Activated T-helper 1 cell treated with anti-CD3 and anti-CD28 coated beads, Interleukin-2, amount 50 U/mL, for 16 hours (primary cell): Measurements from ENCODE around the gene ZNF22.

ENCODE experiments used
- DNase-seq, 2 donors: peaks; one replicate each; pipeline ENCODE4 v3.0.0-alpha.2; 2020; ENCODE audit warnings: low read depth in 1 of 2, low spot score in 1 of 2

The ZNF22 gene

DNA sequence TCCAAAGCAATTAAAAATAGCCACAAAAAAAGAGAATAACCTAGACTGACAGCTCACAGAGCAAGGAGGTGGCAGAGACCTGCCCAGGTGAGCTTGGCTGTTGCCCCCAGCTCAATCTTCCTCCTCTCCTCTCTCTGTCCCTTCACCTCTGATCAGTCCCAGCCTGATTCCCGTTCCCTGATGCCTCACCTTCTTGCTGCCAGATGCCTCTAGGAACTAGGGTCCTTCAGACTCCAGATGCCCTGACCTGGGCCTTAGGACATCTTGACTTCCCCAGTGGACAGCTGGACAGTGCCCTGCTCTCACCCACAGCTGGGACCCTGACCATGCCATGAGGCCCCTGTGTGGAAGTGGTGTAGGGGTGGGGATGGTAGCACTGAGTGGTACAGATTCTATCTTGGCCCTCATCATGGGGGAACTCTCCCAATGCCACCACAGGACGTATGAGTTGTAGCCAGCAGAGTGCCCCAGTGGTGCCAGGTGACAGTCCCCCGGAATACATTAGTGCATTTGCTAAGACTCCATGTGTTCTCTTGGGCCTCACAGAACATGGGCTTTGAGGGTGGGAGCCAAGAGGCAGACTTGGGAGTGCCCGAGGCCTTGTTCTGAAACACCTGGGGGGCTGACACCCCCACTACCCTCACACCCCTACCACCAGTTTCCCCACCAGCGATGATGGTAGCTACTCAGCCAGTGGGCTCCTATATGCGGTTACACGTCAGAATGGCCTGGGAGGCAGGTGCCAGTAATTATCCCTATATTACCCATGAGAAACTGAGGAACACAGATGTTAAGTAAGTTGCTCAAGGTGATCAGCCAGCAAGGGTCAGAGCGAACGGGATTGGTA, 24.1 kb upstream of the ZNF22 start:
- DNase-seq, result no peak

DNA sequence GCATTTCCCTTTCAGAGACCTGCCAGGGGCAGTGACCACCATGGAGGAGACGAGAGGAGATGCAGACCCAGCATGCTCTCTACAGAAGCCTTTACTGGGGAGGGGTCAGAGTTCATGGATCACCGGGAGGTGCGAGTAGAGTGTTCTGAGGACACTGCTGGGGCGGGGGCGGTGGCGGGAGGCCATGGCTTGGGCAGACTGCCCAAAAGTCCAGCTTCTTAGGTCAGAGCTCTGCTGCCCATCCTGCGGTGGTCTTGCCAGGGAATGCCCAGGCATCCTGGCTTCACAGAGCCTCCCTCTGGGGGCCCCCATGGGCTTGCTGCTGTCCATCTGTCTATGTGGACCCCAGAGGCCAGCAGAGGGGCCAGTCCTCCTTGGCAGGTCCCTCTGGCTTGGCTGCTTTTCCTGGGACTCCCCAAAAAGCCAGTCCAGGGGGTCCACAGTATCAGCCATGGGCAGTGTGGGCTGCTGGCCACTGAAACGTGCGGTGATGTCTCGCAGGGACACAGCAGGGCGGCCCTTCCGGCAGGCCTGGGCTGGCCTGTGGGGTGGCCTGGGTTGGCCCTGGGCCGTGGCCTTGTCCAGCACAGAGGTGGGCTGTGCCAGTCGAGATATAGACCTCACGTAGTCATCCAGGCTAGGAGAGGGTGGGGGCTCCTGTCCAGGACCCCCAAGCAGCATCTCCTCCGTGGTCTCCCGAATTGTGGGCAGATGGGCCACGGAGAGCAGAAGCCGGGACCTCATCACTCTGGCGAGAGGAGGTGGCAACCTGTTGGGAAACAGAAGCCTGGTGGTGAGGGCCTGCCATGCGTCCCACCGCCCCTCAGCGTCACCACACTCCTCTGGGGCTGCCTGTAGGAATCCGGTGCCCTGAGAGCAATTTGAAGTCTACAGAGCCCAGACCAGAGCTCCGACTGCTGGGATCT, 23.2 kb upstream of the ZNF22 start:
- no peak for DNase-seq

DNA sequence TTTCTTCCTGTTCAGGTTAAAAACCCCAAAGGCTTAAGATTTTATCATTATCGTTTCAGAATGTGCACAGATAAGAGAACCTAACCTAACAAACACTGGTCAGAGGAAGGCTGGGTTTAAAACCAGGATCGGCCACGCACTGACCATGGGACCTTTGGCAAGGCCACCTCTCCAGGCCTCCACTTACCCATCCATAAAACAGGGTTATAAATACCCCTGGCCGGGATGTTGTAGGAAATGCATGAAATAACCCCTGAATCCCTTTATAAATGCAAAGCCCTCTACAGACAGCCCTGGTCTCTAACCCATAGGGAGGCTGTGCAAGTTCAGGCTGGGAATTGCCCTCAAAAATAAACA, 22.5 kb upstream of the ZNF22 start:
- no peak for DNase-seq

DNA sequence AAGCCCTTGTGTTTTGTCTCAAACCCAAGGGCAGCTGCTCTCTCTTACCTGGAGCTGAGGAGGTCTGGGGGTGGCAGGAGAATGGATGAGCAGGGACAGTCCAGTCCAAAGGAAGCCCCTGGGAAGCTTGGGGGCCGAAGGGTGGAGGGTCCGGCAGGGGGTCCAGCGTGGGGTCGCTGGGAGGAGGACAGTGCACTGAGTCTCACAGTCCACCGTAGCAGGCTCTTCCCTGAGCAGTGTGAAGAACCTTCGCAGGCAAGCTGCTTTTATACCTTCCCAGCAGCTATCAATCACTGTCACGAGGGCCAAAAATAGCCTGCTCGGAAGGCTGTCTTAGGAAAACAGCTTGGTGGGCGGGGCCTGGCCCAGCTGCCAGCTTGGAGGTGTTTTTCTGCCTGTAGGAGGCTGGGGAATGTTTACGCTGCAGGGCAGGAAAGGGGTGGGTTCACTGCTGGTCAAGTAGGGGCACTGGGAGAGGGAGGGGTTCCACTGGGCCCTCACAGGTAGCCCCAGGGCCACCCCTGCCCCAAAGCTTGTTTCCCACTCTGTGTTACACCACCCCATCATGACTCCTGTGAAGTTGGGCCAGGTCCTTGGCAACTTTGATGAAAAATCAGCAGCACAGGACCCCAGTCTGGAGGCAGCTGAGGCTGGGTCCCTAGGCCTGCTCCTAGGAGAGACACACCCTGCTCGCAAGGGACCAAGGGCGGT, 22.0 kb upstream of the ZNF22 start, which contains the start of gene DEPP1:
Gene DEPP1 (minus strand): TSS at position 240 of the 711 bp plus-strand sequence. CDS start 779 bp downstream, outside the sequence.
- no peak for DNase-seq

DNA sequence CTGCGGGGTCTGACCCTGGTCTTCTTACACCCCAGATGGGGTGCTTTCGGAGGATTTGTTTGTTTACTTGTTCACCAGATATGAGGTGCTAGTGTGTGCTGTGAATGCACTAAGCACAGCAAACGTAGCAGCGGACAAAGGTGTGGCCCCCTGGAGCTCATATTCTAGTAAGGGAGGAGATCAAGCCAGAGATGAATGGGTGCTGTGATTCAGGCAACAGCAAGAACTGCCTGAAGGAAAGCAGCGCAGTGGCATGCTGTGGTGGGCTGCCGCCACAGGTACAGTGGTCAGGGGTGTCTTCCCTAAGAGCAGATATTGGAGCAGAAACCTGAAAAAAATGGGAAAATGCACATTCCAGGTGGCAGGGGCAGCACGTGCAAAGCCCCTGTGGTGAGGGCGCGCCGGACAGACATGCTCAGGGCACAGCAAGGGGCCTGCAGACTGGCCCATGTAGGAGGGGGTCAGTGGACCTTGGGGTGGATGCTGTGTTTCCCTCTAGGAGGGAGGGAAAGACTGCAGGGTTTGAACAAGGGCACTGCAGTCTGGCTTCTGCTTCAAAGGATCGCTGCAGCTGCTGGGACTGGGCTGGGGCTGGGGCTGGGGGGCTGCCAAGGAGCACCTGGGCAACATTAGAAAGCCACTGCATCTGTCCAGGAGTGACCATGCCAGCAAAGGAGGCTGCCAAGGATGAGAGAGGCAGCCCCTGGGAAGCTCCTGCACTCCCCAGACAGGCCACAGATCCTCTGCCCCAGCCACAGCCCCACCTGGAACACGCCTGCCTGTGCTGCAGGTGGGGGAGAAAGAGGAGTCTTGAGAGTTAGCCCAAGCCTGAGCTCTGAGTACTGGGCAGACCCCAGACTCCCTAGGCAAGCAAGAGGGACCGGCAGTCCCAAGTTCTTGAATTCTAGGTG, 21.2 kb upstream of the ZNF22 start:
- no peak for DNase-seq

DNA sequence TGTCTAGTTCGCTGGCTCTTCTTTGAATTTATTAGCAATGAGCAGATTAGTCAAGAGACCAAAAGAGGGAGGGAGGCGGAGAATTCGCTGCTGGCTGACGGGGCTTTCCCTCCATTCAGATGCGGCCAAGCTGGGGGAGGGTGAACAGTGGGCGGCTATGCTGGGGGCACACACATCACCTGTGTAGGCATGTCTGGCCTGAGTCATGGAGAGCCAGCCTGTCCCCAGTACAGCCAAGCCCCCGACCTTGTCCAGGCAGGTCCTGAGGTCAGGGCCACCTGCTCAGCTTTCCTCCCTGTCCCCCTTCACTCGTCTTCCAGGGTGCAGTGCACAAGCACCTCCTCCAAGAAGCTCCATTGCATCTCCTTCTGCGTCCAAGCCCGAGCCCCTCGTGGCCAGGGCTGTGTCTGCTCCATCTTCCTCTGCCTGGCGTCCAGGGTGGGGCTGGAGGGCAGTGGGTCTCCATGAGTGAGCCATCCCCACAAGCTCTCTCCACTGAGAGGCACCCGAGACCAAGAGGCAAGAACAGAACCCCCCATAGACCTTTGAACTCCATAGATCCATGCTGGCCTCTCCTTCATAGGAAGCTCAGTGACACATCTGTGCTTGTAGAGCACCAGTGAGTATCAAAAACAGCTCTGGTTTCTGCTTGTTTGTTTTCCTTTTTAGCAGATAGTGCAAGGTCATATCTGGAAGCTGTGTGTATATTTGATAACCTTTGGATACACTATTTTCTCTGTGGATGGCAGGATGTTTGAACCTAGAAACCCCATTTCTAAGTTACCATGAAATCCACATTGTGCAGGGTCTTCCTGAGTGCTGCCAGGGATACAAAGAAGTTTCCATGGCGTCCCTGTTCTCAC, 20.2 kb upstream of the ZNF22 start:
- no peak for DNase-seq

DNA sequence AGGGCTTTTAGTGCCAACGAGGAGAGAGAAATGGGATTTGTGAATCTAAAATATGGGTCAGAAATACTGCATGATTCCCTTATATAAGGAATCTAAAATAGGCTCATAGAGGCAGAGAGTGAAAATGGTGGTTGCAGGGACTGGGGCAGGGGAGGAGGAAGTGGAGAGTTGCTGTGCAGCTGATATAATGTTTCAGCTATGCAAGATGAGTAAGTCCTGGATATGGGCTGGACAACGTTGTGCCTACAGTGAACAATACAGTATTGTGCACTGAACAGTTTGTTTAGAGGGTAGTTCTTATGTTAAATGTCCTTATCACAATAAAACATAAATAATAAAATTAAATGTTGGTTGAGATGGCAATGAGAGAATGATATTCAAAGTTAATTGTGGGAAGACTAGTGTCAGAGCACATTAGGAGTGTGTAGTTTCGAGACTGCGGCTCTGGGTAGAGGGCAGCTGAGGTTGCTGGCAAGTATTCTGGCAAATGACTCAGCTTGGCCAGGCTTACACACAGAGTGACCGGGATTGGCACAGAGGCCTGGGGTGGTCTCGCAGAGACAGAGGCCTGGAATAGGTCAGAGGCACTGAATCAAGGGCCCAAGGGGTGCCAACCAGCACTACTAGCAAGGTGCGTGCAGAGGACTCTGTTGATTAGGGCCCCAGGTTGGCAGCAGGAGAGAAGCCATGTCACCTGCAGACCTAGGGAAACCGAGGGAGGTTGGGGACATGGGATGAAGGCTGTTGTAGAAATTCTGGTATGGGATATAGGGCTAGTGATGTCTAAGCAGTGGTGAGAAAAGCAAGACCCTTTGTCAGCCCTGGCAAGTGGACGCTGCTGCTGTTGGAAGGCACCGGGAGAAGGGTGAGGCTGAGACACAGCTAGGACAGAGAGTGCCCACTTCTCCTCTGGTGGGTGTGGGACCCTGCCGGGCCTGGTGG, 19.3 kb upstream of the ZNF22 start:
- no peak for DNase-seq

DNA sequence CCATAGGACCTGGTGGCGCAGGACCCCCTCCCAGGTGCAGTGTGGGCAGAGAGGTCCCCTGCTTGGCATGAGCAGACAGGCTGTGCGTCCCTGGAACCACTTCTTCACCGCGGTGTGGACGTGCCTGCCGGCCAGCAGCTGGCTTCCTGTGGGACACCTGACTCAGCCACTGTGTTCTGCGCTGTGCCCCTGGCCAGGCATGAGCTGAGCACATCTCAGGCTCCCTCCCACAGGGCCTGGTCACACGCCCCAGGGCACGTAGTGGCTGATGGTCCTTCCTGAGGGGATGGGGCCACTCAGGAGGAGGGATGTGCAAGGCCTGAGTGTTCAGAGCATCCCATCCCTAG, 18.6 kb upstream of the ZNF22 start:
- no peak for DNase-seq

DNA sequence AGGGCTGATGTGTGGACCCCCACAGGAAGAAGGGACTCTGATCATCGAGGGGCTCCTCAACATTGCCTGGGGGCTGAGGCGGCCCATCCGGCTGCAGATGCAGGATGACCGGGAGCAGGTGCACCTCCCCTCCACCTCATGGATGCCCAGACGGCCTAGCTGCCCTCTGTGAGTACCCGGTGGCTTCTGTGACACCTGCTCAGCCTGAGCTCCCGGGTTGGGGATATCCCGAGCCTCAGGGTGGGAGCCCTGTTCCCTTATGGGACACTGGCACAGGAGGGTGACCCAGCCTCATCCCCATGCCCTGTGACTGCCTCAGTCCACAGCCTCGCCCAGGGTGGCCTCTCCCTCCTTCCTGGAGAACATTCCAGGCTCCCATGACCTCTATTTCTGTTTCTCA, 18.2 kb upstream of the ZNF22 start:
- no peak for DNase-seq

DNA sequence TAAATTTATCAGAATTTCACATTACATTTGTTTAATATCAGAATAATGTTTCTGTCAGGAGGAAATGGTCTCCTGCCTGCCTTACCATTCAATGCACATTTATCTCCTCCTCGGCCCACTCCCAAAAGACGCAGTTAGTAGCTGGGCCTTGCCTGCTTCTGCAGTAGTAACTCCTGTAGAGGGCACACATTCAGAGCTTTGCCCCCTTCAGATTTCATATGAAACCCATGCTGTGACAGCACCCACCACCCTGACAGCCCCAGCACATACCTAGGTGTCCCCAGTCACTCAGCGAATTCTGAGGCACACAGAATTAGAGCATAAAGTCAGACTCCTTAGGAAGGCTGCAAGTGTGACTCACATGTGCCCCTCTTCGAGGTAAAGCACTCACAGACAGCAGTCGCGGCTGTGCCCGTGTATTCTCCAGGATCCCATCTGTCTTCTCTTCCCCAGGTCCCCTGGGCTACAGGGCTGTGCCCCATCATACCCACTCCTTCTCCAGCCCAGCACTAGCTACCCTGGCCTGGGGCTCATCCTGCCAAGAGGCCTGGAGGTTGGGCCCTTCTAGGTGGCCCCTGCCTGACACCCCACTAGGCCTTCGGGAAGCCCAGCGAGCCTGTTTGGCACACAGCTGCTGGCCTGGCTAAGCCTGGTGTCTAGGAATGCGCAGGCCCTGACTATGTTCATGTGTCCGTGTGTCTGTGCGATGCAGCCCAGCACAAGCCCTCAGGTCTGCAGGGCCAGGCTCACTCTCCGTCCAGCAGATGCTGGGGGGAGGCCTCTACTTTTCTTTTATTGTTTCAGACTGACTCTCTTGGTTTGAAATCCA, 17.4 kb upstream of the ZNF22 start:
- DNase-seq, result no peak

DNA sequence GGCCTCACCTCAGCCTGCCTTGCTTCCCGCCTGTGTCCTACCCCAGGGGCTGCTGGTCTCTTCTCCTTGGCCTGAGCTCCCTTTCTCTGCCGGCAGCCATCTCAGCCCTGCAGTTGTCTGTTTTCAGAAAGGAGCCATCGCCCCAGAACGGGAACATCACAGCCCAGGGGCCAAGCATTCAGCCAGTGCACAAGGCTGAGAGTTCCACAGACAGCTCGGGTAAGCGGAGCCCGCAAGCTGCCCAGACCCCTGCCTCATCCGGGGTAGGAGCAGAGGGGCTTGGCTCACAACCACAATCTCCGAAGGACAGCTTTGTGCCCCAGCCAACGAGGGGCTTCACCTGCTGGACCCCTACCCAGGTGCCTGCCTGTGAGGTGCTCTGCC, 16.8 kb upstream of the ZNF22 start:
- DNase-seq, result no peak

DNA sequence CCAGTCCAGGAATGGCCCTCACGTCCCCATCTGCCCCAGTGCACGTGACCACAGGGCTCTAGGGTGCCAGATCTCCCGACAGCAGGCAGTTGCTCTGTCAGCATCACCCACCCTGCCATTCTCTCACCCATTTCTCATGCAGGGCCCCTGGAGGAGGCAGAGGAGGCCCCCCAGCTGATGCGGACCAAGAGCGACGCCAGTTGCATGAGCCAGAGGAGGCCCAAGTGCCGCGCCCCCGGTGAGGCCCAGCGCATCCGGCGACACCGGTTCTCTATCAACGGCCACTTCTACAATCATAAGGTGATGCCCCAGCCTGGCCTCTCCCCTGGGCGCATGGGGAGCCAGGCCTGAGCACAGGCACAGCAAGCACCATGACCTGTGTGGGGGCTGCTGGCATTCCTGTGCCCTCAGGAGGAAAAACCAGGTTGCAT, 16.0 kb upstream of the ZNF22 start:
- DNase-seq, result no peak

DNA sequence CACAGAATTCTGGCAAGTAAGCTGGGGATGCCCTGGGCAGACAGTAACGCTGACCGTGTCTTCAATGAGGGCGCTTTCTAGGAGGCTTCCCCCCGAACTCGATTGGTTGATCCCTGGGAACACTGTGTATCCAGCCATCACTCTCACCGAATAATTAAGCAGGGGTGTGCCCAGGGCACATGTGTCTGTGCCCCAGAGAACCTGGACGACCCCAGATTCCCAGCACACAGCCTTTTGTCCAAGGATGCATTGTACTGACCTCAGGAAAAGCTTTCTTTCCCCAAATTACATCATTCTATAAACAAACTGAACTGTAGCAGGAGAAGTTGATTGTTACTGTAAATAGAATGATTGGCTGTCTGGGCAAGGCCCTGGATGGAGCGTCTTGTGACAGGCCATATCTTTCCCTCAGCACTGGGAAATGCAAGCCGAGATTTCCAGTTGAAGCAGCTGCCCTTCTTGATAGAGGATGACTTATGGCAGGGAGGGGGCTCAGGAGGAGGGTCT, 15.5 kb upstream of the ZNF22 start:
- DNase-seq, result no peak

DNA sequence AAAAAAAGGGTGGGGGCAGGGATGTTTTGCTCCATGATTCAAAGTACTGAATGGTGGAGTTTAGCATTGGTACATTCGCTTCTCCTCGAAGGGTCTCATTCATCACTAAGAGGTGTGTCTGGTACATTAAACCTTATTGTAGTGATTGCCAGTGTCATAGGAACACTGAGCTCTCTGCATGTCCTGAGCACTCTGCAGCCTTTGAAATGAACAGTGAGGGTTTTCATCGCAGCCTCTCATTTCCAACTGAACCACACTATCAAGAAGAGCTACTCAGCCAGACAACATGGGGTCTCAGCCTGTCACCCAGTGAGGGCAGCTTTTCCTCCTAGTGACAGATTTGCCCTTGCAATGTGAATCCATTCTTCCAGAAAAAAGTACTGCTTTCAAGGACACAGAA, 14.5 kb upstream of the ZNF22 start:
- no peak for DNase-seq

DNA sequence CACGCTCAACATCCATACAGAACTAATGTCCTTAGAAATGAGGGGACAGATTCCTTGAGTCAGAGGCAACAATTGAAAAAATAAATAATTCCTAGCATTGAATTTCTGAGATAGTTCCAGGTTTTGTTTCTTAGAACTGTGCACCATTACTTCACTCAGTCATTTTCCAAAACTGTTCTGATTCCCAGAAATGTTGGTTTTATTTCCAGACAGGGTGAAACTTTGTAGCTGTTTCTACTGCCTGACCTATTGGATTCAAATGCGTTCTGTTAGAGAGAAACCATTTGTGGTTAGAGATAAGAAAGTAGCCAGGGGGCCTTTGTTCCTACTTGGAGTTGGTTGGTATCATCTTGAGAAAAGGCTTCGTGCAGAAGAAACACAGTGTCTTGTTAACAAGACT, 14.1 kb upstream of the ZNF22 start:
- DNase-seq, result no peak

DNA sequence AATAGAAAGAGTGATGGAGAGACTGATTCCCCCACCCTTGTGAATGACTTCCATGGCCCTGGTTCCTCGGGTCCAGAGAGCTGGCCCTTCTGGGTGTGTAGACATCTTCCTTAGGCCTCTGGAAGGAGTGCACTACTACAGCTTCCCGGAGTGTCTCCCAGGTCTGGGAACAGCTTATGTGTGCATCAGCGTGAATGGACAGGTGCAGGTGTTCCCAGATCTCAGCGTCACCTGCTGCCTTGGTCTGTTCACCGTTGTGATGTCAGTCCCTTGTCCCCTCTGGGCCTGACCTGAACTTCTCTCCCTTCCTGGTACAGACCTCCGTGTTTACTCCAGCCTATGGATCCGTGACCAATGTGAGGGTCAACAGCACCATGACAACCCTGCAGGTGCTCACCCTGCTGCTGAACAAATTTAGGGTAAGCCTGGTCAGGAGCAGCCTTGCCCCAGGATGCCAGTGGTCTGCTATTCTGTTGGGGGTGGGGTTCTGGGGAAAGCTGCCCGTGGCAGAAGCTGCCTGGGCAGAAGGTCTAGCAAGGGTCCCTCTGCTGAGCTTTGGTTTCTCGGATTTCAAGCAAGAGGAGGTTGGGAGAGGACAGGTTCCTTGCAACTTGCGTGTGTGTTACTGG, 11.7 kb upstream of the ZNF22 start:
- DNase-seq, result no peak
